Kidney epithelial cell (primary cell): Measurements from ENCODE around the gene RAI14. TPM values are rescaled to one million over a fixed set of nuclear protein-coding genes. Genes with fewer than 3 reads are reported as not detected.

Experiments
- DNase-seq: peaks from one replicate; pipeline ENCODE4 v3.0.0-alpha.2; 2010; ENCODE audit warnings: low read depth
- H3K27me3 ChIP-seq: 2 replicates; pipeline ENCODE4 v1.6.0; 2011; ENCODE audit warnings: low read length; ENCODE audit not compliant: control insufficient read depth, insufficient read depth
- H3K36me3 ChIP-seq: 2 replicates; pipeline ENCODE4 v1.5.1; 2011; ENCODE audit warnings: low read length; ENCODE audit not compliant: control insufficient read depth, insufficient read depth
- H3K4me3 ChIP-seq: 2 replicates; pipeline ENCODE4 v1.5.1; 2011; ENCODE audit warnings: low read depth, mild to moderate bottlenecking, control low read depth, low read length
- CTCF ChIP-seq: IDR thresholded peaks from 2 replicates; pipeline ENCODE4 v1.5.1; 2011; ENCODE audit warnings: mild to moderate bottlenecking, moderate library complexity, low read length, control low read depth, inconsistent platforms; ENCODE audit not compliant: insufficient read depth, poor library complexity, severe bottlenecking
- total RNA-seq: library from RNA; depleted of rRNA; stranded (reverse); fragments of >200 nt; gene quantifications from 2 replicates; pipeline ENCODE4 v1.2.3, GENCODE V29; 2015

The RAI14 gene
- total RNA-seq, 1 donor from 2014 or later, result 116 TPM

GRCh38 chr5:34611464-34612415, 44.4 kb upstream of the RAI14 start:
- Histone ChIP-seq H3K36me3 (no peaks in the 10 kb centered on the region), H3K4me3 (no peak overlapping the region), H3K27me3 (no peaks in the 10 kb centered on the region)
- TF ChIP-seq CTCF, result no peak
- DNase-seq, result no peak

- no peak for DNase-seq
- Histone ChIP-seq H3K36me3 (no peaks in the 10 kb centered on the region), H3K27me3 (no peaks in the 10 kb centered on the region), H3K4me3 (no peak overlapping the region)
- no peak for TF ChIP-seq CTCF
Measured at GRCh38 chr5:34616651-34617050, 39.5 kb upstream of the RAI14 start.

- TF ChIP-seq CTCF, result no peak
- no peaks in the 10 kb centered on the region for H3K36me3 ChIP-seq
- no peak overlapping the region for H3K4me3 ChIP-seq
- H3K27me3 ChIP-seq, result no peaks in the 10 kb centered on the region
- DNase-seq, result no peak
Measured at GRCh38 chr5:34618371-34619065, 37.6 kb upstream of the RAI14 start.

- Histone ChIP-seq H3K36me3 (no peaks in the 10 kb centered on the region), H3K27me3 (no peaks in the 10 kb centered on the region), H3K4me3 (no peak overlapping the region)
- DNase-seq, result no peak
- no peak for TF ChIP-seq CTCF
Measured at GRCh38 chr5:34620185-34620584, 35.9 kb upstream of the RAI14 start.

- no peak for DNase-seq
- H3K36me3 ChIP-seq, result no peaks in the 10 kb centered on the region
- H3K4me3 ChIP-seq, result no peak overlapping the region
- no peaks in the 10 kb centered on the region for H3K27me3 ChIP-seq
- TF ChIP-seq CTCF, result no peak
Measured at GRCh38 chr5:34621277-34622097, 34.6 kb upstream of the RAI14 start.
